Endodermal cell (in vitro differentiated cells): ENCODE measurements around the gene TEX22. TPM values are rescaled to one million over a fixed set of nuclear protein-coding genes. Genes with fewer than 3 reads are reported as not detected.

Experiments
- DNase-seq: peaks from one replicate; pipeline ENCODE4 v3.0.0-alpha.2; 2017
- H3K27ac ChIP-seq: 2 replicates; pipeline ENCODE4 v1.5.1; 2013; ENCODE audit warnings: mild to moderate bottlenecking, low read depth, low read length, moderate library complexity
- H3K27me3 ChIP-seq: 2 replicates; pipeline ENCODE4 v1.6.1; 2013; ENCODE audit warnings: mild to moderate bottlenecking, low read length, moderate library complexity; ENCODE audit not compliant: insufficient read depth, control insufficient read depth, poor library complexity, severe bottlenecking
- H3K36me3 ChIP-seq: 2 replicates; pipeline ENCODE4 v1.7.0; 2013; ENCODE audit warnings: mild to moderate bottlenecking, low read length, moderate library complexity; ENCODE audit not compliant: control insufficient read depth, insufficient read depth
- H3K4me1 ChIP-seq: one replicate; pipeline ENCODE4 v1.7.0; 2013; ENCODE audit warnings: low read length; ENCODE audit not compliant: control insufficient read depth, insufficient read depth
- H3K4me3 ChIP-seq: 2 replicates; pipeline ENCODE4 v1.5.1; 2013; ENCODE audit warnings: mild to moderate bottlenecking, low read length, moderate library complexity
- H3K9ac ChIP-seq: 2 replicates; pipeline ENCODE4 v1.6.1; 2013; ENCODE audit warnings: mild to moderate bottlenecking, low read length, moderate library complexity; ENCODE audit not compliant: poor library complexity, severe bottlenecking; ENCODE audit errors: extremely low read depth
- H3K9me3 ChIP-seq: 2 replicates; pipeline ENCODE4 v1.6.1; 2013; ENCODE audit warnings: mild to moderate bottlenecking, low read length, moderate library complexity; ENCODE audit not compliant: control insufficient read depth
- H3K27ac Mint-ChIP-seq: 2 replicates; pipeline ENCODE4 v1.8.0; 2020; ENCODE audit warnings: mixed read lengths
- H3K27me3 Mint-ChIP-seq: 2 replicates; pipeline ENCODE4 v1.8.0; 2021; ENCODE audit warnings: mild to moderate bottlenecking, mixed read lengths; ENCODE audit not compliant: insufficient read depth
- H3K36me3 Mint-ChIP-seq: 2 replicates; pipeline ENCODE4 v1.8.0; 2020; ENCODE audit warnings: low read depth, mixed read lengths
- H3K4me1 Mint-ChIP-seq: 2 replicates; pipeline ENCODE4 v1.8.0; 2020; ENCODE audit warnings: mixed read lengths
- H3K4me3 Mint-ChIP-seq: 2 replicates; pipeline ENCODE4 v1.8.0; 2020; ENCODE audit warnings: mild to moderate bottlenecking, moderate library complexity, mixed read lengths
- H3K9me3 Mint-ChIP-seq: 2 replicates; pipeline ENCODE4 v1.8.0; 2020; ENCODE audit warnings: mild to moderate bottlenecking, mixed read lengths
- CTCF ChIP-seq: fragments of 200-600 bp; sonication (generic); conservative IDR thresholded peaks from 2 replicates; pipeline ENCODE4 v1.5.0; 2021; ENCODE audit warnings: antibody characterized with exemption, mild to moderate bottlenecking
- WGBS, 2 experiments: methylation state at CpG; one replicate each; pipeline versions ENCODE4 v1.1.5 to v1.1.7; 2013; ENCODE audit warnings: missing lambda C conversion rate in 2 of 2, mixed read lengths in 1 of 2; ENCODE audit not compliant: insufficient coverage in 1 of 2, insufficient read length in 1 of 2; 5-methylcytosine and 5-hydroxymethylcytosine counted together
- total RNA-seq, 2 donors: library from RNA; stranded (reverse); fragmentation: NEBNext Ultra II Directional in 1 of 2; extraction: Animal tissue kit (Norgen Biotek cat#: 25700) in 1 of 2; gene quantifications; 2 replicates in 1 of 2; 3 replicates in 1 of 2; pipeline ENCODE4 v1.2.1, GENCODE V29; 2021

The TEX22 gene
- total RNA-seq, 2 donors from 2014 or later = 1.9 to 3.5 TPM

- WGBS, 2 experiments = 89 to 93% methylated on average over 3 to 14 of the region's 14 CpGs
Observed at GRCh38 chr14:105458571-105458970, 60.2 kb downstream of the TEX22 start.

GRCh38 chr14:105460116-105460515, 61.8 kb downstream of the TEX22 start:
- Histone ChIP-seq H3K4me1 (no peaks in the 10 kb centered on the region), H3K9me3 (no peaks in the 10 kb centered on the region), H3K9ac (no peak overlapping the region), H3K36me3 (peaks cover 28% of the 10 kb centered on the region), H3K27ac (no peak overlapping the region), H3K27me3 (no peaks in the 10 kb centered on the region), H3K4me3 (no peak overlapping the region)
- H3K4me1 Mint-ChIP-seq = no peaks in the 10 kb centered on the region
- H3K9me3 Mint-ChIP-seq = no peaks in the 10 kb centered on the region
- WGBS, 2 experiments = 96% methylated on average over 16 to 17 of the region's 17 CpGs
- H3K27ac Mint-ChIP-seq = no peak overlapping the region
- no peak for TF ChIP-seq CTCF
- peaks cover 32% of the 10 kb centered on the region for H3K36me3 Mint-ChIP-seq
- no peak for DNase-seq
- no peaks in the 10 kb centered on the region for H3K27me3 Mint-ChIP-seq
- H3K4me3 Mint-ChIP-seq = no peak overlapping the region

More at GRCh38 chr14:105458571-105458970, 60.2 kb downstream of the TEX22 start:
- TF ChIP-seq CTCF = no peak
- H3K4me3 ChIP-seq = no peak overlapping the region
- peaks cover 27% of the 10 kb centered on the region for H3K36me3 ChIP-seq
- H3K4me1 Mint-ChIP-seq = no peaks in the 10 kb centered on the region
- no peaks in the 10 kb centered on the region for H3K9me3 Mint-ChIP-seq
- no peak overlapping the region for H3K27ac Mint-ChIP-seq
- no peaks in the 10 kb centered on the region for H3K27me3 Mint-ChIP-seq
- no peak overlapping the region for H3K4me3 Mint-ChIP-seq
- no peak for DNase-seq
- peaks cover 37% of the 10 kb centered on the region for H3K36me3 Mint-ChIP-seq
- H3K27me3 ChIP-seq = no peaks in the 10 kb centered on the region
- no peak overlapping the region for H3K27ac ChIP-seq
- no peaks in the 10 kb centered on the region for H3K4me1 ChIP-seq
- H3K9me3 ChIP-seq = no peaks in the 10 kb centered on the region
- H3K9ac ChIP-seq = no peak overlapping the region

- no peak for DNase-seq
- no peak for TF ChIP-seq CTCF
- peaks cover 32% of the 10 kb centered on the region for H3K36me3 Mint-ChIP-seq
- H3K27me3 Mint-ChIP-seq = no peaks in the 10 kb centered on the region
- no peak overlapping the region for H3K4me3 Mint-ChIP-seq
- Histone ChIP-seq H3K4me1 (no peaks in the 10 kb centered on the region), H3K9me3 (no peaks in the 10 kb centered on the region), H3K4me3 (no peak overlapping the region), H3K36me3 (peaks cover 25% of the 10 kb centered on the region), H3K9ac (no peak overlapping the region), H3K27ac (no peak overlapping the region), H3K27me3 (no peaks in the 10 kb centered on the region)
- H3K27ac Mint-ChIP-seq = no peak overlapping the region
- 96 to 97% methylated on average over 12 to 17 of the region's 17 CpGs for WGBS, 2 experiments
- H3K4me1 Mint-ChIP-seq = no peaks in the 10 kb centered on the region
- no peaks in the 10 kb centered on the region for H3K9me3 Mint-ChIP-seq
Observed at GRCh38 chr14:105460616-105461015, 62.3 kb downstream of the TEX22 start.
